GM21515 (cell line): ENCODE results near the gene SCYGR3.

ENCODE experiments used
- ATAC-seq: cut with Tn5 transposase; IDR thresholded peaks from one replicate; pipeline ENCODE4 v1.9.1; 2021; ENCODE audit not compliant: unreplicated experiment

The SCYGR3 gene

DNA sequence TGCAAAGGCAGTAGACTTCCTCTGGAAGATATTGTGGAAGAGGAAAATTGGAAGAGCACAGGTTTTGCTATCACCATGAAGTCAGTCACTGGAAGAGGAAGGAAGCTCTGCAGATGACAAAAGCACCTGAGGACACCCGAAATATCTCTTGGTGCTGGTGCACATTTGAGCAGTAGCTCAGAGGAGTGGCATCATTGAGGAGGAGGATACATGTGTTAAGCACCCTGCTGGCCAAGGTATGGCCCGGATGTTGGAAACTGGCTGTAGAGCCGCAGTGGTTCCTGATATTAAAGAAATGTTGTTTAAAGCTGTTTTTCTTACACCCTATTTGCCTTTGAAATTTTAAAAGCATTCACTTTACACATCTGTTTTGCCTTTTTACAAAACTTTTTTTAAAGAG is 48.6 kb downstream of the SCYGR3 start:
- ATAC-seq, result no peak

DNA sequence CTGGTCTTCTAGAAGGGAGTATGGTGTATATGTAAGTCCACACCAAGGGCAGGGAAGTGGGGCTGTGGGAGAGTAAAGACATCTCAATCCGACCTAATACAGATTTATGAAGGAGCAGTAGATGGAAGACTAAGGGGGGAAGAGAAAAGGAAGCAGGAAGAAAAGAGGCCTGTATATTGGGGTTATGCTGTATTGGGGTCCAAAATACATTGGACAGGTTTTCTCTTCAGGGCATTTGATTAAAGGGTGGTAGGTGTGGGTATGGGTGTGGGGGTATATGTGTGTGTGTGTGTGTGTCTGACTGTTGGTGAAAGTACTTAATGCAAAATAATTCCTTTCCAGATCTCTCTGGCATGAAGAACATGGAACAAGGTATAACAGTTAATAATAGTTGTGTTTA is 49.6 kb downstream of the SCYGR3 start:
- ATAC-seq, result no peak
